Bronchial epithelial cell (primary cell): ENCODE data around the gene MDH1B. TPM values are rescaled to one million over a fixed set of nuclear protein-coding genes. Genes with fewer than 3 reads are reported as not detected.

Experiments
- DNase-seq: peaks from one replicate; pipeline ENCODE4 v3.0.0-alpha.2; 2010; ENCODE audit warnings: low read depth
- FAIRE-seq: peaks from 2 replicates; lab custom pipeline; 2011; peaks lifted over from hg19 to GRCh38; lab: Jason Lieb, UNC
- H3K27me3 ChIP-seq: 2 replicates; pipeline ENCODE4 v1.5.1; 2011; ENCODE audit warnings: low read length; ENCODE audit not compliant: control insufficient read depth, insufficient read depth
- H3K36me3 ChIP-seq: 2 replicates; pipeline ENCODE4 v1.5.1; 2011; ENCODE audit warnings: low read length; ENCODE audit not compliant: control insufficient read depth, insufficient read depth
- H3K4me3 ChIP-seq: 2 replicates; pipeline ENCODE4 v1.5.1; 2011; ENCODE audit warnings: mild to moderate bottlenecking, low read depth, low read length, control low read depth
- CTCF ChIP-seq: IDR thresholded peaks from 2 replicates; pipeline ENCODE4 v1.5.1; 2011; ENCODE audit warnings: mild to moderate bottlenecking, moderate library complexity, low read length, control low read depth, inconsistent platforms; ENCODE audit not compliant: insufficient read depth, severe bottlenecking
- total RNA-seq: library from RNA; depleted of rRNA; stranded (reverse); fragments of >200 nt; gene quantifications from 2 replicates; pipeline ENCODE4 v1.2.1, GENCODE V29; 2014

MDH1B gene
- total RNA-seq, 1 donor from 2014 or later: not detected

GRCh38 chr2:206698811-206699210 is 66.3 kb downstream of the MDH1B start:
- no peak for TF ChIP-seq CTCF

GRCh38 chr2:206696910-206697309 is 68.2 kb downstream of the MDH1B start:
- Histone ChIP-seq H3K27me3 (no peaks in the 10 kb centered on the region), H3K4me3 (no peak overlapping the region), H3K36me3 (no peaks in the 10 kb centered on the region)
- TF ChIP-seq CTCF: no peak
- FAIRE-seq (no peak), DNase-seq (no peak)

More at GRCh38 chr2:206698811-206699210, 66.3 kb downstream of the MDH1B start:
- Histone ChIP-seq H3K27me3 (no peaks in the 10 kb centered on the region), H3K36me3 (no peaks in the 10 kb centered on the region), H3K4me3 (no peak overlapping the region)
- DNase-seq (no peak), FAIRE-seq (no peak)

GRCh38 chr2:206693399-206694137 is 71.6 kb downstream of the MDH1B start:
- peak; percentile 76 for DNase-seq
- H3K27me3 ChIP-seq: peaks cover 1% of the 10 kb centered on the region
- FAIRE-seq: no peak
- no peaks in the 10 kb centered on the region for H3K36me3 ChIP-seq
- H3K4me3 ChIP-seq: no peak overlapping the region
- peak; percentile 62 for TF ChIP-seq CTCF

GRCh38 chr2:206692971-206693370 is 72.2 kb downstream of the MDH1B start:
- TF ChIP-seq CTCF: no peak
- peaks cover 1% of the 10 kb centered on the region for H3K27me3 ChIP-seq
- FAIRE-seq (no peak), DNase-seq (no peak)
- H3K4me3 ChIP-seq: no peak overlapping the region
- H3K36me3 ChIP-seq: no peaks in the 10 kb centered on the region

GRCh38 chr2:206688990-206689389 is 76.1 kb downstream of the MDH1B start:
- H3K27me3 ChIP-seq: peaks cover 1% of the 10 kb centered on the region
- no peak for TF ChIP-seq CTCF
- DNase-seq (no peak), FAIRE-seq (no peak)
- H3K36me3 ChIP-seq: no peaks in the 10 kb centered on the region
- no peak overlapping the region for H3K4me3 ChIP-seq
